Keratinocyte (primary cell): ENCODE results near the gene AFAP1L2. TPM values are rescaled to one million over a fixed set of nuclear protein-coding genes. Genes with fewer than 3 reads are reported as not detected.

Experiments used
- DNase-seq: peaks from one replicate; pipeline ENCODE4 v3.0.0-alpha.2; 2011; ENCODE audit warnings: low read depth, missing footprints, low spot score
- FAIRE-seq: peaks from 2 replicates; lab custom pipeline; 2011; peaks lifted over from hg19 to GRCh38; lab: Jason Lieb, UNC
- H2AFZ ChIP-seq: 2 replicates; pipeline ENCODE4 v1.6.0; 2012; ENCODE audit warnings: low read length, control low read depth, inconsistent platforms; ENCODE audit not compliant: control insufficient read depth
- H3K27ac ChIP-seq: 2 replicates; pipeline ENCODE4 v1.5.1; 2011; ENCODE audit warnings: low read length; ENCODE audit not compliant: control insufficient read depth, insufficient read depth
- H3K27me3 ChIP-seq: 3 replicates; pipeline ENCODE4 v1.6.0; 2011; ENCODE audit warnings: low read length; ENCODE audit not compliant: control insufficient read depth, insufficient read depth; ENCODE audit errors: extremely low read depth
- H3K36me3 ChIP-seq, 2 experiments: 2 replicates in 1 of 2; 3 replicates in 1 of 2; pipeline ENCODE4 v1.5.1; 2011; ENCODE audit warnings: low read length in 2 of 2, mild to moderate bottlenecking in 1 of 2; ENCODE audit not compliant: control insufficient read depth in 2 of 2, insufficient read depth in 2 of 2; ENCODE audit errors: extremely low read depth in 1 of 2
- H3K4me1 ChIP-seq: 3 replicates; pipeline ENCODE4 v1.5.1; 2011; ENCODE audit warnings: low read length; ENCODE audit not compliant: control insufficient read depth, insufficient read depth; ENCODE audit errors: extremely low read depth
- H3K4me2 ChIP-seq: 3 replicates; pipeline ENCODE4 v1.6.0; 2011; ENCODE audit warnings: low read depth, low read length; ENCODE audit not compliant: control insufficient read depth, insufficient read depth; ENCODE audit errors: extremely low read depth
- H3K4me3 ChIP-seq, 3 experiments: fragments of 200-600 bp in 1 of 3; sonication (generic) in 1 of 3; 2 replicates in 2 of 3; 3 replicates in 1 of 3; pipeline ENCODE4 v1.5.1; 2011 to 2016; ENCODE audit warnings: low read length in 3 of 3, mild to moderate bottlenecking in 3 of 3, control low read depth in 2 of 3, inconsistent platforms in 1 of 3, low read depth in 1 of 3, mixed read lengths in 1 of 3, mixed run types in 1 of 3, moderate library complexity in 1 of 3; ENCODE audit not compliant: control insufficient read depth in 2 of 3, insufficient read depth in 2 of 3; ENCODE audit errors: extremely low read depth in 1 of 3
- H3K79me2 ChIP-seq: 2 replicates; pipeline ENCODE4 v1.6.0; 2012; ENCODE audit warnings: low read length; ENCODE audit not compliant: control insufficient read depth, insufficient read depth
- H3K9ac ChIP-seq: 3 replicates; pipeline ENCODE4 v1.6.0; 2011; ENCODE audit warnings: low read length; ENCODE audit not compliant: control insufficient read depth, insufficient read depth; ENCODE audit errors: extremely low read depth
- H3K9me1 ChIP-seq: 3 replicates; pipeline ENCODE4 v1.6.0; 2011; ENCODE audit warnings: low read length; ENCODE audit not compliant: control insufficient read depth, insufficient read depth; ENCODE audit errors: extremely low read depth
- H3K9me3 ChIP-seq: 2 replicates; pipeline ENCODE4 v1.5.1; 2012; ENCODE audit warnings: low read depth, low read length; ENCODE audit not compliant: control insufficient read depth
- H4K20me1 ChIP-seq: 3 replicates; pipeline ENCODE4 v1.6.0; 2011; ENCODE audit warnings: low read length; ENCODE audit not compliant: control insufficient read depth, insufficient read depth; ENCODE audit errors: extremely low read depth
- CTCF ChIP-seq, 3 experiments: IDR thresholded peaks in 1 of 3; conservative IDR thresholded peaks in 1 of 3; optimal IDR thresholded peaks in 1 of 3; 2 replicates in 2 of 3; 3 replicates in 1 of 3; pipeline versions ENCODE3 to v1.5.1; 2011; ENCODE audit warnings: low read length in 3 of 3, mild to moderate bottlenecking in 3 of 3, moderate library complexity in 2 of 3, control low read depth in 1 of 3, inconsistent platforms in 1 of 3; ENCODE audit not compliant: insufficient read depth in 2 of 3; ENCODE audit errors: extremely low read depth in 1 of 3
- EZH2 ChIP-seq: IDR thresholded peaks from one replicate; pipeline ENCODE4 v1.6.1; 2012; ENCODE audit warnings: inconsistent platforms, mild to moderate bottlenecking, low read length, moderate library complexity
- dilution Hi-C: fragments of 300-500 bp; cut with MboI; formaldehyde crosslinking; loops from one replicate; pipeline ENCODE4 v1.7.0; 2020; ENCODE audit warnings: low sequenced_read_pairs; ENCODE audit not compliant: extremely low pct_ligation_motif_present
- polyA plus RNA-seq, 5 experiments: library from polyadenylated mRNA; depleted of rRNA in 3 of 5; stranded (reverse) in 3 of 5; stranded (forward) in 1 of 5; unstranded in 1 of 5; fragments of >200 nt; gene quantifications; 1 replicate in 1 of 5; 2 replicates in 3 of 5; 3 replicates in 1 of 5; pipeline versions ENCODE4 v1.2.1 to v1.2.3, GENCODE V29; 2011 to 2012; ENCODE audit warnings: missing spikeins in 2 of 5, low read depth in 1 of 5, low replicate concordance in 1 of 5

Gene AFAP1L2
- polyA plus RNA-seq, 1 donor (not counting 4 experiments of a cell fraction or from before 2014, with no cell fraction given), result 40.4 TPM

GRCh38 chr10:114441107-114441506 is 36.8 kb upstream of the AFAP1L2 start:
- Histone ChIP-seq H3K4me3 (no peak overlapping the region), H3K4me1 (no peaks in the 10 kb centered on the region), H3K9me1 (no peaks in the 10 kb centered on the region), H3K79me2 (no peaks in the 10 kb centered on the region), H4K20me1 (no peaks in the 10 kb centered on the region), H3K9ac (no peak overlapping the region), H3K27ac (no peak overlapping the region), H3K9me3 (no peaks in the 10 kb centered on the region), H3K4me2 (no peak overlapping the region), H3K36me3 (peaks cover 11 to 21% of the 10 kb centered on the region in 2 experiments), H2AFZ (no peak overlapping the region), H3K27me3 (no peaks in the 10 kb centered on the region)
- no peak for FAIRE-seq
- no peak for DNase-seq
- TF ChIP-seq EZH2, result no peak
- TF ChIP-seq CTCF (optimal IDR thresholded peaks at IDR 0.05 in 1 of 3, IDR thresholded peaks at IDR 0.05 in 1 of 3, conservative IDR thresholded peaks at IDR 0.05 in 1 of 3; ENCODE audit: extremely low read depth in 1 of 3, insufficient read depth in 2 of 3, low read length in 3 of 3), result no peak
- dilution Hi-C loops, result no loop called here

- Histone ChIP-seq H3K4me2 (no peak overlapping the region), H4K20me1 (no peaks in the 10 kb centered on the region), H3K79me2 (no peaks in the 10 kb centered on the region), H3K9ac (no peak overlapping the region), H3K36me3 (peaks cover 11 to 22% of the 10 kb centered on the region in 2 experiments), H3K9me3 (no peaks in the 10 kb centered on the region), H3K4me3 (no peak overlapping the region), H2AFZ (no peak overlapping the region), H3K27me3 (no peaks in the 10 kb centered on the region), H3K9me1 (no peaks in the 10 kb centered on the region), H3K4me1 (no peaks in the 10 kb centered on the region), H3K27ac (no peak overlapping the region)
- dilution Hi-C loops, result no loop called here
- TF ChIP-seq CTCF (optimal IDR thresholded peaks at IDR 0.05 in 1 of 3, IDR thresholded peaks at IDR 0.05 in 1 of 3, conservative IDR thresholded peaks at IDR 0.05 in 1 of 3; ENCODE audit: extremely low read depth in 1 of 3, insufficient read depth in 2 of 3, low read length in 3 of 3), result peak; percentile 53 to 56 (median 54)
- no peak for TF ChIP-seq EZH2
- peak; percentile 32 for FAIRE-seq
- no peak for DNase-seq
Observed at GRCh38 chr10:114437473-114438292, 33.4 kb upstream of the AFAP1L2 start.
